SJSA1 (cell line): ENCODE measurements around the gene PLXDC1. TPM values are rescaled to one million over a fixed set of nuclear protein-coding genes. Genes with fewer than 3 reads are reported as not detected.

Source experiments
- DNase-seq, 2 experiments: peaks; one replicate each; pipeline ENCODE4 v3.0.0-alpha.2; 2015 to 2020; ENCODE audit warnings: low spot score in 2 of 2, low read depth in 1 of 2
- H3K27ac ChIP-seq: fragments of 250-450 bp; sonication (Bioruptor Pico); 2 replicates; pipeline ENCODE4 v1.5.1; 2020; ENCODE audit warnings: mild to moderate bottlenecking, moderate library complexity
- H3K27me3 ChIP-seq: fragments of 250-450 bp; sonication (Bioruptor Pico); replicated peaks from 2 replicates; pipeline ENCODE4 v1.5.1; 2020; ENCODE audit warnings: mild to moderate bottlenecking, moderate library complexity
- H3K36me3 ChIP-seq: fragments of 250-450 bp; sonication (Bioruptor Pico); 2 replicates; pipeline ENCODE4 v1.5.1; 2020; ENCODE audit warnings: mild to moderate bottlenecking
- H3K4me1 ChIP-seq: fragments of 250-450 bp; sonication (Bioruptor Pico); replicated peaks from 2 replicates; pipeline ENCODE4 v1.6.1; 2021; ENCODE audit warnings: mild to moderate bottlenecking
- H3K4me3 ChIP-seq: fragments of 250-450 bp; sonication (Bioruptor Pico); 2 replicates; pipeline ENCODE4 v1.5.1; 2020; ENCODE audit warnings: mild to moderate bottlenecking
- H3K9me3 ChIP-seq: fragments of 250-450 bp; sonication (Bioruptor Pico); replicated peaks from 2 replicates; pipeline ENCODE4 v1.5.1; 2020; ENCODE audit warnings: mild to moderate bottlenecking
- total RNA-seq: library from RNA; depleted of rRNA; stranded (reverse); fragments of >200 nt; shearing (Covaris generic); gene quantifications from 2 replicates; pipeline ENCODE4 v1.2.3, GENCODE V29; 2014

The PLXDC1 gene
- total RNA-seq, 1 experiment from 2014 or later, result not detected

DNA sequence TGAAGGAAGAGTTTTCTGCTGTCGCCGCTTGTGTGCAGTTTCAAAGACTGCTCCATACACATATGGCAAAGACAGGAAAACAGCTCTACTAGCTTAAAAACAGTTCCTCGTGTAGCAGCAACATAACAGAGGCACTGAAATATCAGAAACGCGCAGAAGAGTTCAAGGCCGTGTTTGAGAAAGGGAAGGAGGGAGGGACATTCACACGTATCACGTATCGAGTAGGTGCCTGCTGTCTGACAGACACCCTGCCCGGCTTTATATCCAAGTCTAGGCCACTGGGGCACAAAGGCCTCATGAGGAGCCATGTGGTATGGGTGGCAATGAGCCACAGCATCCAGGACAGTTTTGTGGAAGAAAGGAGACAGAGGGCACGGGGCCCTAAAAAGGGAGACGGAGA is 50.3 kb downstream of the PLXDC1 start:
- Histone ChIP-seq H3K27ac (no peak overlapping the region), H3K27me3 (peaks cover 10% of the 10 kb centered on the region), H3K4me3 (no peak overlapping the region), H3K4me1 (no peaks in the 10 kb centered on the region), H3K36me3 (no peaks in the 10 kb centered on the region), H3K9me3 (no peaks in the 10 kb centered on the region)
- DNase-seq, result no peak

- no peak overlapping the region for H3K27ac ChIP-seq
- peaks cover 15% of the 10 kb centered on the region for H3K27me3 ChIP-seq
- H3K4me3 ChIP-seq, result no peak overlapping the region
- no peaks in the 10 kb centered on the region for H3K36me3 ChIP-seq
- no peak for DNase-seq
- H3K4me1 ChIP-seq, result no peaks in the 10 kb centered on the region
- no peaks in the 10 kb centered on the region for H3K9me3 ChIP-seq
Observed at GRCh38 chr17:39100530-39100929, 50.9 kb downstream of the PLXDC1 start.

DNA sequence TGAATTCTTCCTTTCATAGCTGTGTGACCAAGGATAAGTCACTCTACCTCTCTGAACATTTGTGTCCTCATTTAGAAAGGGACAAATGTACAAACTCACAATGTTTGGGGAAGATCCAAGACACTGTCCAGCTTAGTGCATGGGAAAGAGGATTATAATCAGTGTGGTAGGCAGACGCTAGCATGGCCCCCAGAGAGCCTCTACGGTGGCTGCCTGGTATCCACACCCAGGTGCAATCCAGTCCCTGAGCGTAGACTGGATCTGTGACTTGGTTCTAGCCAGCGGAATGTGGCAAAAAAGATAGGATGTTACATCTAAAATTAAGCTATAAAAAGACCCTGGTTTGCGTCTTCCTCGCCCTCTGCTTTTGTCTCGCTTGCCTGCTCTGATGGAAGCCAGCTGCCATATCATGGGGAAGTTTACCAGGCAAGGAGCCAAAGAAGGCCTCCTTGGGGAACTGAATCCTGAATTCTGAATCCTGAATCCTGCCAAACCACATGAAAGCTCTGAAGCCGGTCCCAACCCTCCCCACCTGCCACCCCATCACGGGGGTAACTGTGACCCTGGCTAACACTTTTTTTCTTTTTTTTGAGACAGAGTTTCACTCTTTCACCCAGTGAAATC is 51.7 kb downstream of the PLXDC1 start:
- no peaks in the 10 kb centered on the region for H3K9me3 ChIP-seq
- H3K36me3 ChIP-seq, result no peaks in the 10 kb centered on the region
- peaks cover 16% of the 10 kb centered on the region for H3K27me3 ChIP-seq
- H3K4me3 ChIP-seq, result no peak overlapping the region
- DNase-seq, result no peak
- no peak overlapping the region for H3K27ac ChIP-seq
- no peaks in the 10 kb centered on the region for H3K4me1 ChIP-seq

DNA sequence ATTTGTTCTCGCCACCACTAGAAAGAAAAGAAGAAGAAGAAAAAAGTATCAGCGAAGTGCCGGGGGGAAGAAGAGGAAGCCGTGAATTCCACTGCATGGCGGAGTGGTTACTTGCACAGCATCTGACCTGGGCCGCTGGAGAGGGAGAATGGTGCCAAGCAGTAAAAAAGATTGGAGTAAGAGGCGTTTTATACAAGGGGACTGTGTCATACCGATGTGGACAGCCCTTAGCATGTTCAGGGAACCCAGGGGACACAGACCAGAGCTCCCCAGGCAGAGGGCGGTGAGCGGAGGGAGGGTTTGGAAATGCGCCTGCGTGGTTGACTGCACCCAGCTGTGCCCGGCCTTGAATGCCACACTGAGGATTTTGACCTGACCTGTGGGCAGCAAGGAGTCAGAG is 52.8 kb downstream of the PLXDC1 start:
- no peak overlapping the region for H3K27ac ChIP-seq
- peaks cover 18% of the 10 kb centered on the region for H3K27me3 ChIP-seq
- H3K4me3 ChIP-seq, result no peak overlapping the region
- no peaks in the 10 kb centered on the region for H3K4me1 ChIP-seq
- no peaks in the 10 kb centered on the region for H3K36me3 ChIP-seq
- DNase-seq, result no peak
- no peaks in the 10 kb centered on the region for H3K9me3 ChIP-seq

- Histone ChIP-seq H3K27me3 (peaks cover 23% of the 10 kb centered on the region), H3K4me3 (no peak overlapping the region), H3K9me3 (no peaks in the 10 kb centered on the region), H3K36me3 (no peaks in the 10 kb centered on the region), H3K27ac (no peak overlapping the region), H3K4me1 (no peaks in the 10 kb centered on the region)
- no peak for DNase-seq
Observed at GRCh38 chr17:39097537-39097936, 53.9 kb downstream of the PLXDC1 start.

DNA sequence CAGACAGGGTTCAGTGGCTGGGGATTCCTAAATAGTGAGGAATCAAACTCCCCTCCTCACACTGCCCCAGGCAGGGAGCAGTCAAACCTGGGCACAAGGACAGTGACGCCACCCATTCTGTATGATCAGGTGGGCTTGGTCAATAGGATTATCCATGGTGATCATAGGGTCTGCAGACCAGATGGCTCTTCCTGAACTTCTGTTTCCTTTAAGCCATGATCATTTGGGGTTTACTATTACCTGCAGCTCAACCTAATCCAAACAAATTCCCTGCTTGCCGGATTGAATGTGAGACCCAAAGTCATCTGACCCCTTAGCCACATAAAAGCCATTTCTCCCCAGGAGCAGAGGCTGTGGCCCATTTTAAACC is 54.3 kb downstream of the PLXDC1 start:
- Histone ChIP-seq H3K4me1 (no peaks in the 10 kb centered on the region), H3K9me3 (no peaks in the 10 kb centered on the region), H3K36me3 (no peaks in the 10 kb centered on the region), H3K27ac (no peak overlapping the region), H3K27me3 (peaks cover 25% of the 10 kb centered on the region), H3K4me3 (no peak overlapping the region)
- DNase-seq, result no peak

GRCh38 chr17:39096508-39097149 is 54.8 kb downstream of the PLXDC1 start:
- no peak overlapping the region for H3K27ac ChIP-seq
- H3K4me3 ChIP-seq, result no peak overlapping the region
- H3K36me3 ChIP-seq, result no peaks in the 10 kb centered on the region
- peaks cover 25% of the 10 kb centered on the region for H3K27me3 ChIP-seq
- H3K4me1 ChIP-seq, result no peaks in the 10 kb centered on the region
- DNase-seq, result no peak
- no peaks in the 10 kb centered on the region for H3K9me3 ChIP-seq

DNA sequence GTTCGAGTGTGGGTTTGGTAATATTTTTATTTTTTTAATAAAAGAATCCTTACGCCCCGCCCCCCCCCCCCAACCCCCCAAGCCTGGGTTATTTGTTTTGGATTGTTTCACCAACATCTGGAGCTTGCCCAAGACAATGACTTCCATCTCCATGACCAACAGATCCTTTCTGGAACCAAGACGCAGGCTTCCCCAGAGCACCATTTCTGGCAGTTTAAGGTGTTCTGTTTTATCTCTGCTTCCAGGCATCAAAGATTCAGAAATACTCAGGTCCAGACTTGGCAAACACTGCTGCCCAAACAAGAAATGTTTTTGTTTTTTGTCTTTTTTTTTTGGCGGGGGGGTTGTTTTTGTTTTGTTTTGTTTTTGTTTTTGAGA is 56.1 kb downstream of the PLXDC1 start:
- H3K27ac ChIP-seq, result no peak overlapping the region
- no peak for DNase-seq
- no peaks in the 10 kb centered on the region for H3K36me3 ChIP-seq
- no peaks in the 10 kb centered on the region for H3K9me3 ChIP-seq
- H3K27me3 ChIP-seq, result peaks cover 25% of the 10 kb centered on the region
- no peak overlapping the region for H3K4me3 ChIP-seq
- no peaks in the 10 kb centered on the region for H3K4me1 ChIP-seq

GRCh38 chr17:39094607-39095308 is 56.7 kb downstream of the PLXDC1 start:
- no peak overlapping the region for H3K4me3 ChIP-seq
- no peaks in the 10 kb centered on the region for H3K4me1 ChIP-seq
- no peaks in the 10 kb centered on the region for H3K9me3 ChIP-seq
- peaks cover 23% of the 10 kb centered on the region for H3K27me3 ChIP-seq
- no peak for DNase-seq
- no peak overlapping the region for H3K27ac ChIP-seq
- no peaks in the 10 kb centered on the region for H3K36me3 ChIP-seq

DNA sequence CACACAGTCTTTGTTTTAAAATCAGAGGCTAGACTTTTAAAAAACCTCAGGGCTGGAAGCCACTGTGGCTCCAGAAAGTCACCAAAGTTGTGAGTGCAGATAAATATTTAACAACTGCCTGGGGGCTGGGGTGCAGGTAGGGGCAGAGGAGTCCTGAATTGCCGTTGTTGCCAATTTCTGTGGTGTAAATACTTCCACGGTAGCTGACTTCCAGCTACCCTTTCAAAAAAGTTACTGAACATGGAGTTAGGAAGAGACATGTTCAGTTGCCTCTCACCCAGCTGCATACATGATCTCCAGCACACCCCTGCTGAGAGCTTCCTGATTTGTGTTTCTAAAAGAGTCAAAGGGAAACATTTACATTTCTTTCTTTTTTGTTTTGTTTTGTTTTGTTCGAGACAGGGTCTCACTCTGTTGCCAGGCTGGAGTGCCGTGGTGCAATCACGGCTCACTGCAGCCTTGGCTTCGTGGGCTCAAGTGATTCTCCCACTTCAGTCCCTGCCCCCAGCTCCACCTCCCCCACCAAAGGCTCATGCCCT is 58.7 kb downstream of the PLXDC1 start:
- Histone ChIP-seq H3K9me3 (no peaks in the 10 kb centered on the region), H3K4me1 (no peaks in the 10 kb centered on the region), H3K27me3 (peaks cover 20% of the 10 kb centered on the region), H3K27ac (no peak overlapping the region), H3K4me3 (no peak overlapping the region), H3K36me3 (no peaks in the 10 kb centered on the region)
- DNase-seq, result no peak

GRCh38 chr17:39090908-39091665 is 60.4 kb downstream of the PLXDC1 start:
- Histone ChIP-seq H3K27me3 (peaks cover 16% of the 10 kb centered on the region), H3K9me3 (no peaks in the 10 kb centered on the region), H3K4me3 (no peak overlapping the region), H3K36me3 (no peaks in the 10 kb centered on the region), H3K27ac (no peak overlapping the region), H3K4me1 (no peaks in the 10 kb centered on the region)
- no peak for DNase-seq

- no peak for DNase-seq
- H3K36me3 ChIP-seq, result no peaks in the 10 kb centered on the region
- H3K9me3 ChIP-seq, result no peaks in the 10 kb centered on the region
- no peak overlapping the region for H3K4me3 ChIP-seq
- H3K27me3 ChIP-seq, result peaks cover 10% of the 10 kb centered on the region
- no peaks in the 10 kb centered on the region for H3K4me1 ChIP-seq
- H3K27ac ChIP-seq, result no peak overlapping the region
Observed at GRCh38 chr17:39090400-39090799, 61.0 kb downstream of the PLXDC1 start.

- Histone ChIP-seq H3K4me3 (no peak overlapping the region), H3K9me3 (no peaks in the 10 kb centered on the region), H3K27ac (no peak overlapping the region), H3K27me3 (peaks cover 6% of the 10 kb centered on the region; the same call in 1 of the 2 replicates), H3K36me3 (no peaks in the 10 kb centered on the region), H3K4me1 (no peaks in the 10 kb centered on the region)
- no peak for DNase-seq
Observed at GRCh38 chr17:39084558-39084957, 66.9 kb downstream of the PLXDC1 start.

- H3K27me3 ChIP-seq, result peaks cover 6% of the 10 kb centered on the region; the same call in 1 of the 2 replicates
Observed at GRCh38 chr17:39083270-39083669, 68.2 kb downstream of the PLXDC1 start.

More at GRCh38 chr17:39083270-39083669, 68.2 kb downstream of the PLXDC1 start:
- Histone ChIP-seq H3K9me3 (no peaks in the 10 kb centered on the region), H3K4me3 (no peak overlapping the region), H3K4me1 (no peaks in the 10 kb centered on the region), H3K27ac (no peak overlapping the region), H3K36me3 (no peaks in the 10 kb centered on the region)
- no peak for DNase-seq
